Right atrium auricular region (tissue), 2 donors: ENCODE results near the gene CTNNBIP1. TPM values are rescaled to one million over a fixed set of nuclear protein-coding genes. Genes with fewer than 3 reads are reported as not detected.
"Not testable (repeated sequence)": the region's sequence is repeated elsewhere in the genome, so short reads cannot be mapped to it uniquely, and the experiment has no call there.

ENCODE experiments used
- DNase-seq: peaks from one replicate; pipeline ENCODE4 v3.0.0-alpha.2; 2019; ENCODE audit warnings: low spot score
- H3K27ac ChIP-seq, 2 donors: fragments of 200-600 bp; sonication (generic); 1 replicate in 1 of 2; 2 replicates in 1 of 2; pipeline ENCODE4 v1.5.1; 2016 to 2019
- H3K27me3 ChIP-seq, 2 donors: fragments of 200-600 bp; sonication (generic); one replicate each; pipeline versions ENCODE4 v1.5.1 to v1.6.0; 2017 to 2019
- H3K36me3 ChIP-seq: fragments of 200-600 bp; sonication (generic); one replicate; pipeline ENCODE4 v1.5.1; 2016
- H3K4me1 ChIP-seq, 2 donors: fragments of 200-600 bp; sonication (generic); one replicate each; pipeline versions ENCODE4 v1.5.1 to v1.6.0; 2017 to 2019
- H3K4me3 ChIP-seq, 2 donors: fragments of 200-600 bp; sonication (generic); 1 replicate in 1 of 2; 2 replicates in 1 of 2; pipeline ENCODE4 v1.5.1; 2017 to 2019; ENCODE audit warnings: mild to moderate bottlenecking in 1 of 2, moderate library complexity in 1 of 2
- H3K9me3 ChIP-seq, 2 donors: fragments of 200-600 bp; sonication (generic); one replicate each; pipeline ENCODE4 v1.5.1; 2019
- total RNA-seq, 2 donors: library from RNA; depleted of rRNA; stranded (reverse); fragments of >200 nt; gene quantifications; one replicate each; pipeline ENCODE4 v1.1.0, GENCODE V29; 2016
- TF ChIP-seq, protein P1 (sequence below), 2 donors: fragments of 200-600 bp; sonication (generic); IDR thresholded peaks; one replicate each; pipeline ENCODE4 v1.5.1; 2019; ENCODE audit warnings: antibody characterized with exemption in 2 of 2

Gene CTNNBIP1
- total RNA-seq, 2 donors from 2014 or later, result 22.3 to 31.9 TPM

DNA sequence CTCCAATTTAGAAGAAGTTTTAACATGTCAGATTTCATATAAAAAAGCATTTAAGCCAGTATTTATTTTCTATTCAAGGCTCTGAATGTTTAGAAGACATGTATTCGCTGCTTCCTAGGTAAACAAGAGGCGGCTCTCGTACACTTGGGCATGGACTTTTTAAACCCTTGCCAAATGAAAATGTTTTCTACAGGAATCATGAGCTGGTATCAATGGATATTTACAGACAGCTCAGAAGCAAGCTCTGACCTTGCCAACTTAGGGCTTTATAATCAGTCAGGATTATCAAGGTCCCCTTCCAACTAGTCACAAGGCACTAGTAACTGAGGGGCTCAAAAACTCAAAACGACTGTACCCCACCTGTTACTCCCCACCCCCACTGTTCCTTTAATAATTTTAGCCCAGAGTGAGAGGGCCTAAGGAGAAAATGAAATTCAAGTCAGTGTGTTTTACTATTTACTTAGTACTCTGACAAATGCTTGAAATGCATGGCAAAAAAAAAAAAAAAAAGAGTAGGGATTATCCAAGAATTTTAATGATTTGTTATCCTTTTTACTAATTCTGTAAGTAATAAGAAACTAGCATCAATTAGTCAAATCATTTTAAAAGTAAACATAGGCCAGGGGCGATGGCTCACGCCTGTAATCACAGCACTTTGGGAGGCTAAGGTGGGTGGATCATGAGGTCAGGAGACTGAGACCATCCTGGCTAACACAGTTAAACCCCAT, 98.7 kb downstream of the CTNNBIP1 start:
- Histone ChIP-seq H3K4me1 (peaks cover 0 to 34% of the 10 kb centered on the region in 2 donors), H3K27me3 (no peaks in the 10 kb centered on the region), H3K4me3 (no peak overlapping the region), H3K27ac (no peak overlapping the region), H3K36me3 (no peaks in the 10 kb centered on the region), H3K9me3 (no peaks in the 10 kb centered on the region)
- DNase-seq, result no peak
- TF ChIP-seq, protein P1, sequence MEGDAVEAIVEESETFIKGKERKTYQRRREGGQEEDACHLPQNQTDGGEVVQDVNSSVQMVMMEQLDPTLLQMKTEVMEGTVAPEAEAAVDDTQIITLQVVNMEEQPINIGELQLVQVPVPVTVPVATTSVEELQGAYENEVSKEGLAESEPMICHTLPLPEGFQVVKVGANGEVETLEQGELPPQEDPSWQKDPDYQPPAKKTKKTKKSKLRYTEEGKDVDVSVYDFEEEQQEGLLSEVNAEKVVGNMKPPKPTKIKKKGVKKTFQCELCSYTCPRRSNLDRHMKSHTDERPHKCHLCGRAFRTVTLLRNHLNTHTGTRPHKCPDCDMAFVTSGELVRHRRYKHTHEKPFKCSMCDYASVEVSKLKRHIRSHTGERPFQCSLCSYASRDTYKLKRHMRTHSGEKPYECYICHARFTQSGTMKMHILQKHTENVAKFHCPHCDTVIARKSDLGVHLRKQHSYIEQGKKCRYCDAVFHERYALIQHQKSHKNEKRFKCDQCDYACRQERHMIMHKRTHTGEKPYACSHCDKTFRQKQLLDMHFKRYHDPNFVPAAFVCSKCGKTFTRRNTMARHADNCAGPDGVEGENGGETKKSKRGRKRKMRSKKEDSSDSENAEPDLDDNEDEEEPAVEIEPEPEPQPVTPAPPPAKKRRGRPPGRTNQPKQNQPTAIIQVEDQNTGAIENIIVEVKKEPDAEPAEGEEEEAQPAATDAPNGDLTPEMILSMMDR (IDR thresholded peaks at IDR 0.05), result no peak

DNA sequence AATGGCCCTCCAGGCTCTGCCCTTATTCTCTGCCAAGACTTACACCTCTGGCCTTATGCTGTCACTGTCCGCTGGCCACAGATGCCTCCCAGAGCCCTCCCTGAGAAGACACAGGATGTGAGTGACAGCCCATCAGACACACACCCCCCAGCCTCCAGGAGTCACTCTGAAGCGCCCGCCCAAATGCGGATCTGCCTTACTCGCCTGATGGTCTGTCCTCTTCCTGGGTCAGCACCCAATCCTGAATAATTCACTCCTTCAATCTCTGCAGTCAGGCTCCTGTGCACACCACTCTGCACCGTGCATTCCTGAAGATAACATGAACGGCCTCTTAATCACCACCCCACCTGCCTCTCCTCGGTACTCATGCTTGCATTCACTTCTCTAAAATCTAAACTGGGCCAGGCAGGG, 101.0 kb downstream of the CTNNBIP1 start:
- TF ChIP-seq, protein P1 (IDR thresholded peaks at IDR 0.05), result no peak
- H3K4me1 ChIP-seq, result peaks cover 0 to 44% of the 10 kb centered on the region in 2 donors
- H3K9me3 ChIP-seq, result no peaks in the 10 kb centered on the region
- DNase-seq, result no peak
- no peaks in the 10 kb centered on the region for H3K36me3 ChIP-seq
- no peaks in the 10 kb centered on the region for H3K27me3 ChIP-seq
- H3K27ac ChIP-seq, result no peak overlapping the region
- H3K4me3 ChIP-seq, result no peak overlapping the region

DNA sequence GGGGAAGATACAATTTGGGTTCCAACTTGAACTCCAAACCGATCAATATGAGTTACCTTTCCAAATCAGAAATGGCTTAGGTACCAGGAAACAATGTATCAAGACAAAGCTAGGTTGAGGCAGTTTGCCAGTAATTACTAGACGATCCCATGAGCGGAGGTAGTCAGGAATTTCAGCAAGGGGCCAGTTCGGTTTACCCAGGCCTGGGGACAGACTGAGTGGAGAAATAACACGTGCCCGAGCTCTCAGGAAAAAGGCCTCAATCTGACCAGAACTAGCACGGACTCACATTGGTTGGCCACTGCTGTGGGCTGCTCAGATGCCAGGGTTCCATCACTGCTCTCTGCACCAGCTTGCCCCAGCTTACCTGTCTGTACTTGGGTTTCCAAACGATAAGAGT, 101.6 kb downstream of the CTNNBIP1 start:
- no peaks in the 10 kb centered on the region for H3K27me3 ChIP-seq
- H3K9me3 ChIP-seq, result no peaks in the 10 kb centered on the region
- DNase-seq, result no peak
- no peak overlapping the region for H3K4me3 ChIP-seq
- H3K27ac ChIP-seq, result no peak overlapping the region
- peaks cover 0 to 44% of the 10 kb centered on the region in 2 donors for H3K4me1 ChIP-seq
- no peaks in the 10 kb centered on the region for H3K36me3 ChIP-seq
- TF ChIP-seq, protein P1 (IDR thresholded peaks at IDR 0.05), result no peak

DNA sequence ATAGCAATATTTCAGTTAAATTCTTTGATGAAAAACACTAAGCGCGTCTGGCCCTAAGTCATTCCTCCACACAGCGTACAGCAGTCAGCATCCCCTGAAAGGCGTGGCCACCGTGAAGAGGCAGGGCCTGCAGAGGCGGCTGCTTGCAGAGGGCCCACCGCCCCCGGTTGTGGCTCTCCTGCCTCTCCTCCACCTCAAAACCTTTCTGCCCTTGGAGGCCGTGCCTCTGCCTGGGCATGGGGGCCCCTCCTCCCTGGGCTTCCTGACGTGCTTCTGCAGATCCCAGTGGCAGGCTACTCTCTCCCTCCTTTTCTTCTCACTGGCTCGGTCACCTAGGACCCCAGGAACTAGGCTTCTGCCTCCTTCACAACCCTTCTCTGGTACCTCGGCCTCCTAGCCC, 102.5 kb downstream of the CTNNBIP1 start:
- H3K4me1 ChIP-seq, result peaks cover 0 to 44% of the 10 kb centered on the region in 2 donors

DNA sequence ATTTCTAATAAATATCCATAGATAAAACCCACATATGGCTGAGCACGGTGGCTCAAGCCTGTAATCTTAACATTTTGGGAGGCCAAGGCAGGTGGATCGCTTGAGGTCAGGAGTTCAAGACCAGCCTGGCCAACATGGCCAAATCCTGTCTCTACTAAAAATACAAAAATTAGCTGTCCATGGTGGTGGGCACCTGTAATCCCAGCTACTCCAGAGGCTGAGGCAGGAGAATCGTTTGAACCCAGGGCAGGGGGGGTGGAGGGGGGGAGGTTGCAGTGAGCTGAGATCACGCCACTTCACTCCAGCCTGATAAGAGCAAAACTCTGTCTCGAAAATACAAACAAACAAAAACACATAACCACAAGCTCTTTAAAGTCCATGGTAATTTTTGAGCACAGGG, 104.1 kb downstream of the CTNNBIP1 start:
- H3K4me3 ChIP-seq, H3K27ac ChIP-seq, H3K36me3 ChIP-seq, H3K9me3 ChIP-seq, DNase-seq, H3K27me3 ChIP-seq: not testable (repeated sequence)
- H3K4me1 ChIP-seq, result peaks cover 0 to 29% of the 10 kb centered on the region in 2 donors

More for the DNA sequence above, 102.5 kb downstream of the CTNNBIP1 start:
- Histone ChIP-seq H3K36me3 (no peaks in the 10 kb centered on the region), H3K27me3 (no peaks in the 10 kb centered on the region), H3K27ac (no peak overlapping the region), H3K4me3 (no peak overlapping the region), H3K9me3 (no peaks in the 10 kb centered on the region)
- TF ChIP-seq, protein P1 (IDR thresholded peaks at IDR 0.05), result no peak
- no peak for DNase-seq

DNA sequence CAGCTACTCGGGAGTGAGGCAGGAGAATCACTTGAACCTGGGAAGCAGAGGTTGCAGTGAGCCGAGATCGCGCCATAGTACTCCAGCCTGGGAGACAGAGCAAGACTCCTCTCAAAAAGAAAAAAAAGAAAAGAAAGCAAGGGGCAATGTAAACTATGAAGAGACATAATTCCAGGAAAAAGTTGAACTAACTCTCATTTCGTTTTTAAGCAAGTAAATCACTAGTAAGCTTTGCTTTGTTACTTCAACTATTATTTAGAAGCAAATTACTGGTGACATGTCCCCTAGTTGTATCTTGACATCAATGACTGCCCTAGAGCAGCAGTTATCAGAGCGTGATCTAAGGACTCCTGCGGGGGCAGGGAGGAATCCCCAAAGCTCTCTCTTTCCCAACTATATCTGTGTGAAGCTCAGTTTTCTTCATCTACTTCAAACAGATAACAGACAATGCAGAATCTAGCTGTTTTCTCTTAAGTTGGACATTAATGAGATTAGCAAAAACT, 105.0 kb downstream of the CTNNBIP1 start:
- H3K4me3 ChIP-seq, result no peak overlapping the region
- no peak overlapping the region for H3K27ac ChIP-seq
- no peaks in the 10 kb centered on the region for H3K9me3 ChIP-seq
- TF ChIP-seq, protein P1 (IDR thresholded peaks at IDR 0.05), result no peak
- peaks cover 0 to 27% of the 10 kb centered on the region in 2 donors for H3K4me1 ChIP-seq
- no peaks in the 10 kb centered on the region for H3K36me3 ChIP-seq
- no peaks in the 10 kb centered on the region for H3K27me3 ChIP-seq
- DNase-seq, result no peak

DNA sequence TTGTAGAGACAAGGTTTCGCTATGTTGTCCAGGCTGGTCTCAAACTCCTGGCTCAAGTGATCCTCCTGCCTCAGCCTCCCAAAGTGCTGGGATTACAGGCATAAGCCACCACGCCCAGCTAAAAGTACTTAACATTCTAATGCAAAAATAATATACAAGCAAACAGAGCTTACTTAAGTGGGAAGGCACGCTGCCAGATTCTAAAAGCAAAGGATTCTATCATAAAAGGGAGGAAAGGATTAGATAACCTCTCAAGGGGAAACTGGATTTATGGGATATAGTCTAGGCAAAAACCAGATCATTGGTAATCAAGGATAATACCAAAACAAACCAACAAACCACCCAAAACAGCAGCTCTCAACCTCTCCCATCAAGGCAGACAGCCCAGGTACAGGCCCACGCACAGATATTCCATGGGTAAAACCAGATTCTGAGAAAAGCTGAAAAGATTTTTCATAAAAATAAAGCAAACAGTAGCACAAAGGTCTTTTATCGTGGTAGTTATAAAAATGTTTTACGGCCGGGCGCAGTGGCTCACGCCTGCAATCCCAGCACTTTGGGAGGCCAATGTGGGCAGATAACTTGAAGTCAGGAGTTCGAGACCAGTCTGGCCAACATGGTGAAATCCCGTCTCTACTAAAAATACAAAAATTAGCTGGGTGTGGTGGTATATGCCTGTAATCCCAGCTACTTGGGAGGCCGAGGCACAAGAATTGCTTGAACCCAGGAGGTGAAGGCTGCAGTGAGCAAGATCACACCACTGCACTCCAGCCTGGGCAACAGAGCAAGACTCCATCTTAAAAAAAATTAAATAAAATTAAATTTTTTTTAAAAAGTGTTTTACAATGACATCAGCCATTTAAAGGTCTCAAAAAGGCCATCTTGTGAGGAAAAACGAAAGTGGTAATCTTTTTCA, 106.8 kb downstream of the CTNNBIP1 start:
- H3K27me3 ChIP-seq, H3K27ac ChIP-seq, H3K9me3 ChIP-seq, H3K4me3 ChIP-seq, H3K36me3 ChIP-seq, DNase-seq: not testable (repeated sequence)
- peaks cover 0 to 16% of the 10 kb centered on the region in 2 donors for H3K4me1 ChIP-seq
